HPDE6-E6E7 (cell line): ENCODE measurements around the gene MPPED1.

Source experiments
- DNase-seq: peaks from one replicate; pipeline ENCODE4 v3.0.0; 2011; ENCODE audit warnings: missing footprints; ENCODE audit errors: extremely low spot score

Gene MPPED1

GRCh38 chr22:43476751-43477725, 65.2 kb downstream of the MPPED1 start:
- no peak for DNase-seq

- no peak for DNase-seq
Measured at GRCh38 chr22:43477966-43478365, 66.2 kb downstream of the MPPED1 start.

GRCh38 chr22:43478621-43479300, 66.9 kb downstream of the MPPED1 start:
- DNase-seq = no peak

- no peak for DNase-seq
Measured at GRCh38 chr22:43479301-43479950, 67.6 kb downstream of the MPPED1 start.

- DNase-seq = no peak
Measured at GRCh38 chr22:43479962-43480361, 68.1 kb downstream of the MPPED1 start.

- DNase-seq = no peak
Measured at GRCh38 chr22:43481568-43482317, 69.9 kb downstream of the MPPED1 start.

GRCh38 chr22:43482318-43482625, 70.5 kb downstream of the MPPED1 start:
- DNase-seq = no peak

- DNase-seq = no peak
Measured at GRCh38 chr22:43483266-43483665, 71.5 kb downstream of the MPPED1 start.

GRCh38 chr22:43483669-43484068, 71.9 kb downstream of the MPPED1 start:
- DNase-seq = no peak

GRCh38 chr22:43484227-43484626, 72.4 kb downstream of the MPPED1 start:
- DNase-seq = no peak

- DNase-seq = no peak
Measured at GRCh38 chr22:43485502-43486089, 73.8 kb downstream of the MPPED1 start.

GRCh38 chr22:43487311-43488030, 75.7 kb downstream of the MPPED1 start:
- no peak for DNase-seq

- DNase-seq = no peak
Measured at GRCh38 chr22:43488031-43488866, 76.4 kb downstream of the MPPED1 start.

- DNase-seq = no peak
Measured at GRCh38 chr22:43488937-43489336, 77.1 kb downstream of the MPPED1 start.

- no peak for DNase-seq
Measured at GRCh38 chr22:43490311-43490710, 78.5 kb downstream of the MPPED1 start.

GRCh38 chr22:43491177-43491576, 79.4 kb downstream of the MPPED1 start:
- DNase-seq = no peak

GRCh38 chr22:43491737-43492136, 79.9 kb downstream of the MPPED1 start:
- DNase-seq = no peak

- no peak for DNase-seq
Measured at GRCh38 chr22:43493297-43493696, 81.5 kb downstream of the MPPED1 start.

- DNase-seq = no peak
Measured at GRCh38 chr22:43497956-43498855, 86.4 kb downstream of the MPPED1 start.
